Prostate gland (tissue), 2 donors: ENCODE results near the gene KCND2. TPM values are rescaled to one million over a fixed set of nuclear protein-coding genes. Genes with fewer than 3 reads are reported as not detected.

Experiments used
- DNase-seq: peaks from one replicate; pipeline ENCODE4 v3.0.0-alpha.2; 2019; ENCODE audit warnings: low spot score
- H3K27ac ChIP-seq, 2 donors: fragments of 200-600 bp; sonication (generic); 2 replicates each; pipeline ENCODE4 v1.5.1; 2017 to 2019
- H3K27me3 ChIP-seq: fragments of 200-600 bp; sonication (generic); replicated peaks from 2 replicates; pipeline ENCODE4 v1.5.1; 2019; ENCODE audit not compliant: insufficient read depth
- H3K36me3 ChIP-seq, 2 donors: fragments of 200-600 bp; sonication (generic); 1 replicate in 1 of 2; 2 replicates in 1 of 2; pipeline versions ENCODE4 v1.5.1 to v1.8.1; 2017 to 2019
- H3K4me1 ChIP-seq: fragments of 200-600 bp; sonication (generic); replicated peaks from 2 replicates; pipeline ENCODE4 v1.5.1; 2019
- H3K4me3 ChIP-seq, 2 donors: fragments of 200-600 bp; sonication (generic); 2 replicates each; pipeline ENCODE4 v1.5.1; 2017 to 2019
- H3K9me3 ChIP-seq: fragments of 200-600 bp; sonication (generic); 2 replicates; pipeline ENCODE4 v1.5.1; 2017
- CTCF ChIP-seq, 4 experiments: fragments of 200-600 bp in 2 of 4; fragments of 450-650 bp in 2 of 4; sonication (generic) in 2 of 4; IDR thresholded peaks; 1 replicate in 3 of 4; 2 replicates in 1 of 4; pipeline ENCODE4 v1.5.1; 2016 to 2019; ENCODE audit warnings: antibody characterized with exemption in 4 of 4, mild to moderate bottlenecking in 2 of 4, moderate library complexity in 2 of 4
- POLR2A ChIP-seq: fragments of 450-650 bp; IDR thresholded peaks from one replicate; pipeline ENCODE4 v1.6.1; 2016; ENCODE audit warnings: antibody characterized with exemption, mild to moderate bottlenecking
- POLR2AphosphoS5 ChIP-seq: sonication (generic); formaldehyde crosslinking; IDR thresholded peaks from one replicate; pipeline ENCODE4 v1.6.1; 2017; ENCODE audit warnings: antibody characterized with exemption
- WGBS: methylation state at CpG from one replicate; pipeline ENCODE4 v1.1.5; 2018; 5-methylcytosine and 5-hydroxymethylcytosine counted together
- intact Hi-C: fragments of 100-400 bp; cut with DNase I; formaldehyde crosslinking; loops from one replicate; pipeline ENCODE4 v1.14.2; 2022
- total RNA-seq, 2 donors: library from RNA; depleted of rRNA; stranded (reverse); fragments of >200 nt; gene quantifications; one replicate each; pipeline ENCODE4 v1.1.0, GENCODE V29; 2016

KCND2 gene
- total RNA-seq, 2 donors from 2014 or later, result 3.0 TPM; not detected in 1

- H3K27ac ChIP-seq, result no peak overlapping the region
- 73% methylated on average over 3 of the region's 3 CpGs for WGBS
- no peaks in the 10 kb centered on the region for H3K27me3 ChIP-seq
- DNase-seq, result no peak
- intact Hi-C loops, result no loop called here
- H3K36me3 ChIP-seq, result no peaks in the 10 kb centered on the region
- H3K4me3 ChIP-seq, result no peak overlapping the region
- H3K4me1 ChIP-seq, result no peaks in the 10 kb centered on the region
- H3K9me3 ChIP-seq, result no peaks in the 10 kb centered on the region
- TF ChIP-seq POLR2AphosphoS5 (no peak), CTCF (IDR thresholded peaks at IDR 0.05) (no peak), POLR2A (no peak)
Measured at GRCh38 chr7:120743128-120743527, 470.2 kb downstream of the KCND2 start.

GRCh38 chr7:120760050-120760449, 487.1 kb downstream of the KCND2 start:
- intact Hi-C loops, result no loop called here

GRCh38 chr7:120760851-120761250, 487.9 kb downstream of the KCND2 start:
- H3K27me3 ChIP-seq, result no peaks in the 10 kb centered on the region
- no peak for DNase-seq
- H3K27ac ChIP-seq, result no peak overlapping the region
- intact Hi-C loops, result no loop called here
- 83% methylated on average over 3 of the region's 3 CpGs for WGBS
- no peaks in the 10 kb centered on the region for H3K36me3 ChIP-seq
- H3K4me3 ChIP-seq, result no peak overlapping the region
- TF ChIP-seq CTCF (IDR thresholded peaks at IDR 0.05) (no peak), POLR2A (no peak), POLR2AphosphoS5 (no peak)
- no peaks in the 10 kb centered on the region for H3K9me3 ChIP-seq
- H3K4me1 ChIP-seq, result no peaks in the 10 kb centered on the region

More at GRCh38 chr7:120760050-120760449, 487.1 kb downstream of the KCND2 start:
- TF ChIP-seq CTCF (IDR thresholded peaks at IDR 0.05), result no peak
- TF ChIP-seq POLR2AphosphoS5, result no peak
- no peak for TF ChIP-seq POLR2A
- 87% methylated on average over 2 of the region's 2 CpGs for WGBS
- no peaks in the 10 kb centered on the region for H3K4me1 ChIP-seq
- no peaks in the 10 kb centered on the region for H3K9me3 ChIP-seq
- H3K27me3 ChIP-seq, result no peaks in the 10 kb centered on the region
- H3K27ac ChIP-seq, result no peak overlapping the region
- no peak for DNase-seq
- no peaks in the 10 kb centered on the region for H3K36me3 ChIP-seq
- H3K4me3 ChIP-seq, result no peak overlapping the region

GRCh38 chr7:120770206-120770605, 497.2 kb downstream of the KCND2 start:
- Histone ChIP-seq H3K9me3 (no peaks in the 10 kb centered on the region), H3K27me3 (no peaks in the 10 kb centered on the region), H3K36me3 (no peaks in the 10 kb centered on the region), H3K4me1 (no peaks in the 10 kb centered on the region), H3K4me3 (no peak overlapping the region), H3K27ac (no peak overlapping the region)
- TF ChIP-seq CTCF (IDR thresholded peaks at IDR 0.05), result no peak
- TF ChIP-seq POLR2AphosphoS5, result no peak
- no peak for TF ChIP-seq POLR2A
- intact Hi-C loops, result no loop called here
- DNase-seq, result no peak
- WGBS, result 62% methylated on average over 3 of the region's 3 CpGs

GRCh38 chr7:120774481-120774880, 501.5 kb downstream of the KCND2 start:
- TF ChIP-seq CTCF (IDR thresholded peaks at IDR 0.05) (no peak), POLR2A (no peak), POLR2AphosphoS5 (no peak)
- Histone ChIP-seq H3K9me3 (no peaks in the 10 kb centered on the region), H3K4me1 (no peaks in the 10 kb centered on the region), H3K36me3 (no peaks in the 10 kb centered on the region), H3K27me3 (no peaks in the 10 kb centered on the region), H3K4me3 (no peak overlapping the region), H3K27ac (no peak overlapping the region)
- DNase-seq, result no peak
- intact Hi-C loops, result no loop called here
- 59% methylated on average over 3 of the region's 3 CpGs for WGBS
